ENCODE measurements around the gene SPSB3. TPM values are rescaled to one million over a fixed set of nuclear protein-coding genes. Genes with fewer than 3 reads are reported as not detected.

SPSB3 gene
- total and polyA plus RNA-seq, 2 donors = 29.2 to 81.7 TPM

- 85% methylated on average over 34 of the region's 34 CpGs for WGBS
- Histone ChIP-seq H3K36me3 (ENCODE audit: insufficient read depth) (peaks cover 5% of the 10 kb centered on the region), H3K4me1 (ENCODE audit: insufficient read depth) (no peaks in the 10 kb centered on the region), H3K4me3 (ENCODE audit: low read depth, low read length) (no peak overlapping the region), H3K27ac (ENCODE audit: low read depth) (no peak overlapping the region)
- no peak for DNase-seq (ENCODE audit: extremely low spot score)
These were observed 3.9 kb downstream of the SPSB3 start for GRCh38 chr16:1778200-1779179.

GRCh38 chr16:1777375-1778199 is 4.8 kb downstream of the SPSB3 start:
- H3K4me1 ChIP-seq (ENCODE audit: insufficient read depth) = no peaks in the 10 kb centered on the region
- DNase-seq (ENCODE audit: extremely low spot score) = no peak
- H3K27ac ChIP-seq (ENCODE audit: low read depth) = no peak overlapping the region
- WGBS = 80% methylated on average over 36 of the region's 36 CpGs
- no peak overlapping the region for H3K4me3 ChIP-seq (ENCODE audit: low read depth, low read length)
- peaks cover 5% of the 10 kb centered on the region for H3K36me3 ChIP-seq (ENCODE audit: insufficient read depth)

DNA sequence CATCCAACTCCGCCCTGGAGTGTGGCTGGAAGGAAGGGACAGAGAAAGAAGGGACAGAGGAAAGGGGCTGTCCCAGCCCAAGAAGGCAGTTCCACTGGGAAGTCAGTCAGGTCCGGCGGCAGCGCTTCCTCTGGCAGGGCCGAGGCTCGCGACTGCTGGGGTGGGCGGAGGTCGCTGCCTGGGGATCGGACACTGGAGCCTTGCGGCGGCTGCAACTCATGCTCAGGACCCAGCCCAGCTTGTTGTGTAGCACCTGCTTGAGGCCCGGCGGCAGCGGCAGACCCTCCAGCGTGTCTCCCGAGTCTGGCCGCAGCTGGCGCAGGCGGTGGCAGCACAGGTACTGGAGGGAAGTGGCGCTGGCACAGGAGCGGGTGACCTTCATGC is 5.4 kb downstream of the SPSB3 start:
- 86% methylated on average over 22 of the region's 22 CpGs for WGBS
- no peaks in the 10 kb centered on the region for H3K4me1 ChIP-seq (ENCODE audit: insufficient read depth)

DNA sequence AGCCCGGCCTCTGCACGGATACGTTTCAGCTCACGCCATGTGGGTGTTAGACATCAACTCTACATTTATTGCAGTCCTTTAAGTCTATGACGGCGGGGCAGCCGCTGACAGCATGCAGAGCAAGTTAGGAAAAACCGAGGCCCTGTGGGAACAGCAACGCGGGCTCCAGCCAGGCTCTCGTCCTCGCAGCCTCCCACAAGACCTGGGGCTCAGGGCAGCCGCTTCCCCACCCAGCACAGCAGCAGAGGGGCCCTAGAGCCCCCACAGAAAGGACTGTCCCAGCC is 5.8 kb downstream of the SPSB3 start:
- 77% methylated on average over 13 of the region's 13 CpGs for WGBS
- H3K27ac ChIP-seq (ENCODE audit: low read depth) = no peak overlapping the region
- H3K4me1 ChIP-seq (ENCODE audit: insufficient read depth) = no peaks in the 10 kb centered on the region
- DNase-seq (ENCODE audit: extremely low spot score) = no peak
- peaks cover 5% of the 10 kb centered on the region for H3K36me3 ChIP-seq (ENCODE audit: insufficient read depth)
- H3K4me3 ChIP-seq (ENCODE audit: low read depth, low read length) = no peak overlapping the region

More for the DNA sequence above, 5.4 kb downstream of the SPSB3 start:
- no peak for DNase-seq (ENCODE audit: extremely low spot score)
- Histone ChIP-seq H3K4me3 (ENCODE audit: low read depth, low read length) (no peak overlapping the region), H3K36me3 (ENCODE audit: insufficient read depth) (peaks cover 5% of the 10 kb centered on the region), H3K27ac (ENCODE audit: low read depth) (no peak overlapping the region)

GRCh38 chr16:1775846-1776671 is 6.3 kb downstream of the SPSB3 start:
- H3K4me1 ChIP-seq (ENCODE audit: insufficient read depth) = no peaks in the 10 kb centered on the region
- 83% methylated on average over 28 of the region's 28 CpGs for WGBS
- no peak overlapping the region for H3K4me3 ChIP-seq (ENCODE audit: low read depth, low read length)
- H3K27ac ChIP-seq (ENCODE audit: low read depth) = no peak overlapping the region
- DNase-seq (ENCODE audit: extremely low spot score) = no peak
- H3K36me3 ChIP-seq (ENCODE audit: insufficient read depth) = peaks cover 5% of the 10 kb centered on the region

GRCh38 chr16:1775006-1775845 is 7.1 kb downstream of the SPSB3 start:
- H3K4me3 ChIP-seq (ENCODE audit: low read depth, low read length) = no peak overlapping the region
- H3K27ac ChIP-seq (ENCODE audit: low read depth) = no peak overlapping the region
- WGBS = 91% methylated on average over 30 of the region's 30 CpGs
- DNase-seq (ENCODE audit: extremely low spot score) = no peak
- peaks cover 5% of the 10 kb centered on the region for H3K36me3 ChIP-seq (ENCODE audit: insufficient read depth)
- no peaks in the 10 kb centered on the region for H3K4me1 ChIP-seq (ENCODE audit: insufficient read depth)

DNA sequence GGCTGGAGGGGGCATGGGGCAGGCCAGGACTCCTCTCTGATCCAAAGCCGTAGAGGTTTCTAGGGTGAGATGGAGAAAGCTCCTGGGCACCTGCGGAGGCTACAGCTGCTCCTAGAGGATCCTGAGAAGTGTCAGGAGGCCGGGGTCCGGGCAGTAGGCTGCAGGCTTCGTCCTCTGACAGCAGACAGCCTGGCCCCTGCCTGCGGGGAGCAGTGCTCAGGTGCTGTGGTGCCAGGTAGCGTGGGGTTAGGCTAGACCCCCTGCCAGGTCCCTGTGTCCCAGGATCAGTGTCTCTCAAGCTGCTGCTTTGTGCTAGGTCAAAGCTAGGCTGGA is 8.0 kb downstream of the SPSB3 start:
- H3K4me3 ChIP-seq (ENCODE audit: low read depth, low read length) = peak overlapping the region; percentile 94
- WGBS = 92% methylated on average over 7 of the region's 7 CpGs
- DNase-seq (ENCODE audit: extremely low spot score) = no peak
- no peak overlapping the region for H3K27ac ChIP-seq (ENCODE audit: low read depth)
- peaks cover 5% of the 10 kb centered on the region for H3K36me3 ChIP-seq (ENCODE audit: insufficient read depth)
- no peaks in the 10 kb centered on the region for H3K4me1 ChIP-seq (ENCODE audit: insufficient read depth)

DNA sequence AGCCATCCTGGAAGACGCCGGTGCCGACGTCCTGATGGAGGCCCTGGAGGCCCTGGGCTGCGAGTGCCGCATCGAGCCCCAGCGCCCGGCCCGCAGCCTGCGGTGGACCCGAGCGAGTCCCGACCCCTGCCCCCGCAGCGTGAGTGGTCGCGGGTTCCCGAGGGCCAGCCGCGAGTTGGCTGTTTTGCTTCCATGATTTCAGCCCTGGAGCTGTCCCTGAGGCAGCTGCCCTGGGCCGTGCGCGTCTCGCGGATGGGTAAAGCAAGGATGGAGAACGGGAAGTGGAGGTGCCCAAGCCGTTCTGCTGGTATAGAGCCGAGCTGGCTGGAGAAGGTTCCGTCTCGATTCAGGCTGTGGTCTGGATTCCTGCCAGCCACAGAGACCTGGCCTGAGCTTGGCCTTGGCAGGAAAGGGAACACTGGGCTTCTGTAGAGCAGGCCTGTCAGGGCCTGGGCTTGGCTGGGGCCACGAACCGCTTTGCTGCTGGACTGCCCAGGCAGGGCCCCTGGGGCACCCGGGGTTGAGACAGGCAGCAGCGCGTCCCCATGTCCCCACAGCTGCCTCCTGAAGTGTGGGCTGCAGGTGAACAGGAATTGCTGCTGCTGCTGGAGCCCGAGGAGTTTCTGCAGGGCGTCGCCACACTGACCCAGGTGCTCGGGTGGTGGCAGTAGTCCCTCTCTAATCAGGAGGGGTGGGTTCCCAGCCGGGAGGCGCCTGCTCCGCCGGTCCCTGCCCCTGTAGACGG is 8.5 kb downstream of the SPSB3 start:
- Histone ChIP-seq H3K4me3 (ENCODE audit: low read depth, low read length) (peak overlapping the region; percentile 94), H3K36me3 (ENCODE audit: insufficient read depth) (peaks cover 5% of the 10 kb centered on the region), H3K27ac (ENCODE audit: low read depth) (no peak overlapping the region), H3K4me1 (ENCODE audit: insufficient read depth) (no peaks in the 10 kb centered on the region)
- DNase-seq (ENCODE audit: extremely low spot score) = no peak
- WGBS = 17% methylated on average over 45 of the region's 45 CpGs

GRCh38 chr16:1772908-1773702 is 9.3 kb downstream of the SPSB3 start, which contains the start of gene MRPS34:
Gene MRPS34, minus strand, starts transcription at chr16:1773134. Its CDS starts 15 bp downstream, at chr16:1773119.
- Histone ChIP-seq H3K36me3 (ENCODE audit: insufficient read depth) (peaks cover 5% of the 10 kb centered on the region), H3K4me1 (ENCODE audit: insufficient read depth) (no peaks in the 10 kb centered on the region), H3K4me3 (ENCODE audit: low read depth, low read length) (peak within 1 kb of the TSS; percentile 94), H3K27ac (ENCODE audit: low read depth) (peak within 1 kb of the TSS; percentile 82)
- WGBS = under 1% methylated on average over 108 of the region's 108 CpGs
- DNase-seq (ENCODE audit: extremely low spot score) = peak; percentile 43

GRCh38 chr16:1772362-1772907 is 9.9 kb downstream of the SPSB3 start, which contains the start of gene EME2:
Gene EME2, plus strand, starts transcription at chr16:1772810. Its CDS starts 418 bp downstream, at chr16:1773228.
- Histone ChIP-seq H3K4me3 (ENCODE audit: low read depth, low read length) (peak within 1 kb of the TSS; percentile 94), H3K4me1 (ENCODE audit: insufficient read depth) (no peaks in the 10 kb centered on the region), H3K27ac (ENCODE audit: low read depth) (peak within 1 kb of the TSS; percentile 82), H3K36me3 (ENCODE audit: insufficient read depth) (peaks cover 2% of the 10 kb centered on the region)
- DNase-seq (ENCODE audit: extremely low spot score) = no peak
- WGBS = under 1% methylated on average over 53 of the region's 53 CpGs

DNA sequence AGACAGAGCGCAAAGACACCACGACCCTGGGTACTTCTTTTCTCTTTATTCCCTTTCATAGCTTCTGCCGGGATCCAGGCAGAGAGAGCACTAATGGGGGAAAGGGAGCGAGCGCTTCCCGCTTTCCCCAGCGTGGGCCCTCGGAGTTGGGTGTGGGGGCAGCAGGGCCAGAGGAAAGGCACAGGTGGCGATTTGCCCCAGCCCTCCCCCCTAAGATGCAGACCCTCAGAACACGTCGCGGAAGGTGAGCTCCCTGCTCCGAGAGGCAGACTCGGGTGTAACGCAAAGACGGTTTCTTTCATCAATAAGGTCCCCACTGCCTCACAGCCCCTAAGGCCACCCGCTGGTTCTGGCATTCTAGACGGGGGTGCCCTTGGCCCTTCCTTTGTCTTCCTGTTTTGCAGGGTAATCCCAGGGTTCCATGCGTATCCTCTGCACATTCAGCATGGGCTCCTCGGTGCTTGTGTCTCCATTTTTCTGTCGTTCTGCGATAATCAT is 10.5 kb downstream of the SPSB3 start:
- DNase-seq (ENCODE audit: extremely low spot score) = no peak
- peak overlapping the region; percentile 62 for H3K27ac ChIP-seq (ENCODE audit: low read depth)
- peak overlapping the region; percentile 94 for H3K4me3 ChIP-seq (ENCODE audit: low read depth, low read length)
- WGBS = 13% methylated on average over 22 of the region's 22 CpGs
- no peaks in the 10 kb centered on the region for H3K36me3 ChIP-seq (ENCODE audit: insufficient read depth)
- no peaks in the 10 kb centered on the region for H3K4me1 ChIP-seq (ENCODE audit: insufficient read depth)
